Caco-2 (cell line): Measurements from ENCODE around the gene BAZ1A. TPM values are rescaled to one million over a fixed set of nuclear protein-coding genes. Genes with fewer than 3 reads are reported as not detected.

Source experiments
- BruUV-seq: library from RNA; stranded (reverse); fragments of 400-500 nt; replicated peaks from 2 replicates; lab custom pipeline; 2021; lab: Mats Ljungman, UMichigan
- CTCF ChIA-PET: fragments of 300-600 bp; sonication (Branson Sonifier 250); formaldehyde crosslinking; loops from one replicate; lab custom pipeline; 2022; ENCODE audit warnings: antibody characterized with exemption; lab: Charles Lee
- POLR2A ChIA-PET: fragments of 300-600 bp; sonication (Branson Sonifier 250); formaldehyde crosslinking; loops from one replicate; lab custom pipeline; 2022; ENCODE audit warnings: antibody characterized with exemption; lab: Charles Lee
- DNase-seq, 2 experiments: peaks; one replicate each; pipeline versions ENCODE4 v3.0.0 to v3.0.0-alpha.2; 2020 to 2022
- H3K27me3 ChIP-seq: replicated peaks from 2 replicates; pipeline ENCODE4 v1.6.0; 2011; ENCODE audit warnings: low read length; ENCODE audit not compliant: control insufficient read depth, insufficient read depth
- H3K36me3 ChIP-seq: 2 replicates; pipeline ENCODE4 v1.5.1; 2011; ENCODE audit warnings: low read length; ENCODE audit not compliant: control insufficient read depth, insufficient read depth
- H3K4me1 ChIP-seq: fragments of 250-450 bp; sonication (Bioruptor Pico); 2 replicates; pipeline ENCODE4 v1.5.1; 2020; ENCODE audit warnings: mild to moderate bottlenecking
- H3K4me3 ChIP-seq: 2 replicates; pipeline ENCODE4 v1.5.1; 2011; ENCODE audit warnings: low read depth, mild to moderate bottlenecking, control low read depth, low read length
- H3K9me3 ChIP-seq: fragments of 250-450 bp; sonication (Bioruptor Pico); 2 replicates; pipeline ENCODE4 v1.5.1; 2020; ENCODE audit warnings: mild to moderate bottlenecking, moderate library complexity
- H3K27ac Mint-ChIP-seq: one replicate; pipeline ENCODE4 v1.8.0; 2022; ENCODE audit warnings: mixed read lengths; ENCODE audit not compliant: unreplicated experiment
- H3K27me3 Mint-ChIP-seq: one replicate; pipeline ENCODE4 v1.8.0; 2022; ENCODE audit warnings: mixed read lengths; ENCODE audit not compliant: insufficient read depth, unreplicated experiment
- H3K36me3 Mint-ChIP-seq: one replicate; pipeline ENCODE4 v1.8.0; 2022; ENCODE audit warnings: mild to moderate bottlenecking, mixed read lengths; ENCODE audit not compliant: insufficient read depth, unreplicated experiment
- H3K4me1 Mint-ChIP-seq: one replicate; pipeline ENCODE4 v1.8.0; 2022; ENCODE audit warnings: low read depth, mixed read lengths; ENCODE audit not compliant: unreplicated experiment
- H3K4me3 Mint-ChIP-seq: one replicate; pipeline ENCODE4 v1.8.0; 2022; ENCODE audit warnings: mild to moderate bottlenecking, moderate library complexity, mixed read lengths; ENCODE audit not compliant: unreplicated experiment
- H3K9me3 Mint-ChIP-seq: one replicate; pipeline ENCODE4 v1.8.0; 2022; ENCODE audit warnings: mixed read lengths; ENCODE audit not compliant: unreplicated experiment
- CTCF ChIP-seq, 2 experiments: fragments of 200-600 bp in 1 of 2; IDR thresholded peaks; 1 replicate in 1 of 2; 2 replicates in 1 of 2; pipeline versions ENCODE4 v1.5.1 to v1.8.0; 2011 to 2022; ENCODE audit warnings: antibody characterized with exemption in 1 of 2, control low read depth in 1 of 2, inconsistent platforms in 1 of 2, low read depth in 1 of 2, low read length in 1 of 2, mild to moderate bottlenecking in 1 of 2, moderate library complexity in 1 of 2; ENCODE audit not compliant: insufficient read depth in 1 of 2, severe bottlenecking in 1 of 2, unreplicated experiment in 1 of 2
- intact Hi-C: fragments of 100-400 bp; cut with micrococcal nuclease; formaldehyde crosslinking; loops from one replicate; pipeline ENCODE4 v1.10.0; 2022; ENCODE audit not compliant: unreplicated experiment
- total RNA-seq: library from RNA; stranded (reverse); gene quantifications from 2 replicates; pipeline ENCODE4 v1.2.3, GENCODE V29; 2022

BAZ1A gene
- total RNA-seq, 1 experiment from 2014 or later, result 26.1 TPM

- no peaks in the 10 kb centered on the region for H3K9me3 ChIP-seq
- DNase-seq, result no peak
- no TSS peak for BruUV-seq
- H3K36me3 Mint-ChIP-seq, result peaks cover 41% of the 10 kb centered on the region
- no peak overlapping the region for H3K4me3 Mint-ChIP-seq
- H3K27ac Mint-ChIP-seq, result no peak overlapping the region
- H3K27me3 Mint-ChIP-seq, result no peaks in the 10 kb centered on the region
- no peaks in the 10 kb centered on the region for H3K4me1 ChIP-seq
- H3K4me3 ChIP-seq, result no peak overlapping the region
- H3K36me3 ChIP-seq, result no peaks in the 10 kb centered on the region; the same call in 1 of the 2 replicates
- POLR2A ChIA-PET, result no interaction called here
- no peak for TF ChIP-seq CTCF (IDR thresholded peaks at IDR 0.05; ENCODE audit: insufficient read depth in 1 of 2, low read depth in 1 of 2, low read length in 1 of 2, severe bottlenecking in 1 of 2, unreplicated experiment in 1 of 2)
- no peaks in the 10 kb centered on the region for H3K27me3 ChIP-seq
- intact Hi-C loops, result no loop called here
- H3K9me3 Mint-ChIP-seq, result no peaks in the 10 kb centered on the region
- no peaks in the 10 kb centered on the region for H3K4me1 Mint-ChIP-seq
- CTCF ChIA-PET, result no interaction called here
These were observed 99.8 kb downstream of the BAZ1A start for GRCh38 chr14:34775342-34775741.

DNA sequence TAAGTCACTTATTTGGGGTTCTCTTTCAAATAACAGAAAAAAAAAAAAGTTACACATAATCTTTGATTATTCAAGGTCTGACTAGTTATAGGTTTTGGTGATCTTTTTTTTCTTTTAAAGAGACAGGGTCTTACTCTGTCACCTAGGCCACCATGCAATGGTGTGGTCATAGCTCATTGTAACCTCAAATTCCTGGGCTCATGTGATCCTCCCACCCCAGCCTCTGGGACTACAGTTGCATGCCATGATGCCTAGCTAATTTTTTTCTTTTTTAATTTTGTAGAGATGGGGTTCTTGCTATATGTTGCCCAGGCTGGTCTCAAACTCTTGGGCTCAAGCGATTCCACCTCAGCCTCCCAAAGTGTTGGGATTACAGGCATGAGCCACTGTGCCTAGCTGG is 104.3 kb downstream of the BAZ1A start:
- no peak for TF ChIP-seq CTCF (IDR thresholded peaks at IDR 0.05; ENCODE audit: insufficient read depth in 1 of 2, low read depth in 1 of 2, low read length in 1 of 2, severe bottlenecking in 1 of 2, unreplicated experiment in 1 of 2)
- Histone ChIP-seq H3K4me1 (peaks cover 23% of the 10 kb centered on the region), H3K36me3 (no peaks in the 10 kb centered on the region; the same call in 1 of the 2 replicates), H3K4me3 (no peak overlapping the region), H3K9me3 (no peaks in the 10 kb centered on the region), H3K27me3 (no peaks in the 10 kb centered on the region)
- peaks cover 25% of the 10 kb centered on the region for H3K36me3 Mint-ChIP-seq
- H3K27me3 Mint-ChIP-seq, result no peaks in the 10 kb centered on the region
- POLR2A ChIA-PET, result no interaction called here
- BruUV-seq, result no TSS peak
- no peak for DNase-seq
- no peaks in the 10 kb centered on the region for H3K9me3 Mint-ChIP-seq
- no peak overlapping the region for H3K4me3 Mint-ChIP-seq
- no peak overlapping the region for H3K27ac Mint-ChIP-seq
- intact Hi-C loops, result no loop called here
- CTCF ChIA-PET, result no interaction called here
- peaks cover 23% of the 10 kb centered on the region for H3K4me1 Mint-ChIP-seq

DNA sequence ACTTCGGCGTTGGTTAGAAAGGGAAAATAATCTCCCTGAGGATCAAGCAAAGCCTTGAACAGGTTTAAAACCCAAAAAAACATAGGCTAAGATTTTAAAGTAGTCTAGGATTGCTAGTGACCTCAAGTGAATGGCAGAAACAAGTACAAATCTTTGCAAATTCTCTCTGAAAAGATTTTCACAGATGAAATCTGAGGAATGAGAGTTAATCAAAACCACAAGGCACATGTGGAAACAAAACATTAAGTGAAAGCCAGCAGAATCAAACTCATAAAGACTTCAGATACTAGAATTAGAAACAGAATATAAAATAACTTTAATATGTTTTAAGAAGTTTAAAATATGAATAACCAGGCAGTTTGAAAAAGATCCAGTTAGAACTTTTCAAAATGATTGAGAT is 108.6 kb downstream of the BAZ1A start:
- Mint-ChIP-seq H3K4me1 (peaks cover 23% of the 10 kb centered on the region), H3K9me3 (no peaks in the 10 kb centered on the region), H3K4me3 (no peak overlapping the region), H3K36me3 (peaks cover 8% of the 10 kb centered on the region), H3K27me3 (no peaks in the 10 kb centered on the region), H3K27ac (no peak overlapping the region)
- Histone ChIP-seq H3K9me3 (no peaks in the 10 kb centered on the region), H3K27me3 (no peaks in the 10 kb centered on the region), H3K4me1 (peaks cover 23% of the 10 kb centered on the region), H3K36me3 (no peaks in the 10 kb centered on the region; the same call in 1 of the 2 replicates), H3K4me3 (no peak overlapping the region)
- no peak for TF ChIP-seq CTCF (IDR thresholded peaks at IDR 0.05; ENCODE audit: insufficient read depth in 1 of 2, low read depth in 1 of 2, low read length in 1 of 2, severe bottlenecking in 1 of 2, unreplicated experiment in 1 of 2)
- DNase-seq, result no peak
- CTCF ChIA-PET, result interaction anchor here (0.9 to 1.4 kb wide), 2 partner anchors 20 to 52 kb away, joined by 4 read pairs; partner anchors contain the start of gene CFL2
- no TSS peak for BruUV-seq
- intact Hi-C loops, result no loop called here
- POLR2A ChIA-PET, result no interaction called here
